DMS79 (cell line): ENCODE measurements around the gene CCDC107.

Source experiments
- DNase-seq: peaks from one replicate; lab custom pipeline; 2025; lab: John Stamatoyannopoulos, UW

CCDC107 gene

GRCh38 chr9:35660966-35661415 lies 2.9 kb downstream of the CCDC107 start:
- DNase-seq: no peak

GRCh38 chr9:35661756-35662350 lies 3.8 kb downstream of the CCDC107 start:
- no peak for DNase-seq

- no peak for DNase-seq
These were observed 4.3 kb downstream of the CCDC107 start for GRCh38 chr9:35662437-35662836.

- DNase-seq: peak; percentile 74
These were observed 6.7 kb downstream of the CCDC107 start, which contains the start of gene ARHGEF39 for GRCh38 chr9:35664531-35665470. TSS of gene ARHGEF39 (minus strand) at chr9:35665195. CDS start at chr9:35665169, 26 bp downstream.

- no peak for DNase-seq
These were observed 7.4 kb downstream of the CCDC107 start for GRCh38 chr9:35665471-35665818.

DNA sequence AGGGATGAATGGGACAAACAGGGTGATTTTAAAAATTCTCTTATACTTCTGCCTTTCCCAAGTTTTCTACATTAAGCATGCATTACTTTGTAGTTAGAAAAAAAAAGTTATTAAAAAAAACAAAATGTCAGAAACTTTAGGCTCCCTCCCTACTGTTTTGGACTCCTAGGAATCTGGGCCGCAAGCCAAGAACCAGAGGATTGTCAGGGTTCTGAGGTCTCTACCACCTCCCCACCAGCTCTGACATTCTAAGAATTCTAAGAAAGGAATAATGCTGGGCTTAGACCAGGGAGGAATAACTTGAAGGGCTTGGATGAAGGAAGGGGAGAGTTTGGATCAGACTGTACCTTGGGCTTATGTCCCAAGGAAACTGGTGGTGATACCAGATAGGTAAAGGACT lies 8.0 kb downstream of the CCDC107 start:
- no peak for DNase-seq

- DNase-seq: no peak
These were observed 8.5 kb downstream of the CCDC107 start for GRCh38 chr9:35666549-35666948.

GRCh38 chr9:35667939-35668338 lies 9.8 kb downstream of the CCDC107 start:
- no peak for DNase-seq

- DNase-seq: no peak
These were observed 11.4 kb downstream of the CCDC107 start for GRCh38 chr9:35669331-35670145.

DNA sequence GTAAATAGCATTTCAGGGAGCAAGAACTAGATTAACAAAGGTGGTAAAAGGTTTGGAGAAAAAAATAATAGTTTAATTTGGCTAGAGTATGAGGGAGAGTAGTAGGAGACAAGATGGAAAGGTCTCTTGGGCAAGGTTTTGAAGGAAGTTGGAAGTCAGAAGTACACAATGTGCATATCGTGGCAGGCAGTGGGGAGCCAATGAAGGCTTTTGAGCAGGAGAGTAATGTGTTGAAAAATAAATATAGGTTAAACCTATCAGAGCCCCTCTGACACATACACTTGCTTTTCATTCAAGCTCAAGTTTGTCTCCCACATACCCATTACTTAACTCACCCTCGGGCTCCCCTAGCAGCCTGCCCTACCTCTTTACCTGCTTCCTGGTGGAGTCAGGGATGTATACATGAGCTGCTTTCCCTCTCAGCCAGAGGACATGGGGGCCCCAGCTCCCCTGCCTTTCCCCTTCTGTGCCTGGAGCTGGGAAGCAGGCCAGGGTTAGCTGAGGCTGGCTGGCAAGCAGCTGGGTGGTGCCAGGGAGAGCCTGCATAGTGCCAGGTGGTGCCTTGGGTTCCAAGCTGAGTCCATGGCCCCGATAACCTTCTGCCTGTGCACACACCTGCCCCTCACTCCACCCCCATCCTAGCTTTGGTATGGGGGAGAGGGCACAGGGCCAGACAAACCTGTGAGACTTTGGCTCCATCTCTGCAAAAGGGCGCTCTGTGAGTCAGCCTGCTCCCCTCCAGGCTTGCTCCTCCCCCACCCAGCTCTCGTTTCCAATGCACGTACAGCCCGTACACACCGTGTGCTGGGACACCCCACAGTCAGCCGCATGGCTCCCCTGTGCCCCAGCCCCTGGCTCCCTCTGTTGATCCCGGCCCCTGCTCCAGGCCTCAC lies 15.3 kb downstream of the CCDC107 start, which contains the start of gene CA9:
TSS of gene CA9 (plus strand) at position 797 of the 893 bp plus-strand sequence. CDS start at position 829, 32 bp downstream.
- DNase-seq: peak; percentile 56

GRCh38 chr9:35674025-35674361 lies 15.9 kb downstream of the CCDC107 start:
- DNase-seq: no peak

DNA sequence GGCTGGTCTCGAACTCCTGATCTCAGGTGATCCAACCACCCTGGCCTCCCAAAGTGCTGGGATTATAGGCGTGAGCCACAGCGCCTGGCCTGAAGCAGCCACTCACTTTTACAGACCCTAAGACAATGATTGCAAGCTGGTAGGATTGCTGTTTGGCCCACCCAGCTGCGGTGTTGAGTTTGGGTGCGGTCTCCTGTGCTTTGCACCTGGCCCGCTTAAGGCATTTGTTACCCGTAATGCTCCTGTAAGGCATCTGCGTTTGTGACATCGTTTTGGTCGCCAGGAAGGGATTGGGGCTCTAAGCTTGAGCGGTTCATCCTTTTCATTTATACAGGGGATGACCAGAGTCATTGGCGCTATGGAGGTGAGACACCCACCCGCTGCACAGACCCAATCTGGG lies 17.1 kb downstream of the CCDC107 start:
- no peak for DNase-seq

- DNase-seq: no peak
These were observed 17.8 kb downstream of the CCDC107 start for GRCh38 chr9:35675732-35676392.

GRCh38 chr9:35679091-35679490 lies 21.0 kb downstream of the CCDC107 start:
- no peak for DNase-seq

DNA sequence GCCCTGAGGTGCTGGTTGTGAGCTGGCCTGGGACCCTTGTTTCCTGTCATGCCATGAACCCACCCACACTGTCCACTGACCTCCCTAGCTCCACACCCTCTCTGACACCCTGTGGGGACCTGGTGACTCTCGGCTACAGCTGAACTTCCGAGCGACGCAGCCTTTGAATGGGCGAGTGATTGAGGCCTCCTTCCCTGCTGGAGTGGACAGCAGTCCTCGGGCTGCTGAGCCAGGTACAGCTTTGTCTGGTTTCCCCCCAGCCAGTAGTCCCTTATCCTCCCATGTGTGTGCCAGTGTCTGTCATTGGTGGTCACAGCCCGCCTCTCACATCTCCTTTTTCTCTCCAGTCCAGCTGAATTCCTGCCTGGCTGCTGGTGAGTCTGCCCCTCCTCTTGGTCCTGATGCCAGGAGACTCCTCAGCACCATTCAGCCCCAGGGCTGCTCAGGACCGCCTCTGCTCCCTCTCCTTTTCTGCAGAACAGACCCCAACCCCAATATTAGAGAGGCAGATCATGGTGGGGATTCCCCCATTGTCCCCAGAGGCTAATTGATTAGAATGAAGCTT lies 21.8 kb downstream of the CCDC107 start:
- DNase-seq: no peak

DNA sequence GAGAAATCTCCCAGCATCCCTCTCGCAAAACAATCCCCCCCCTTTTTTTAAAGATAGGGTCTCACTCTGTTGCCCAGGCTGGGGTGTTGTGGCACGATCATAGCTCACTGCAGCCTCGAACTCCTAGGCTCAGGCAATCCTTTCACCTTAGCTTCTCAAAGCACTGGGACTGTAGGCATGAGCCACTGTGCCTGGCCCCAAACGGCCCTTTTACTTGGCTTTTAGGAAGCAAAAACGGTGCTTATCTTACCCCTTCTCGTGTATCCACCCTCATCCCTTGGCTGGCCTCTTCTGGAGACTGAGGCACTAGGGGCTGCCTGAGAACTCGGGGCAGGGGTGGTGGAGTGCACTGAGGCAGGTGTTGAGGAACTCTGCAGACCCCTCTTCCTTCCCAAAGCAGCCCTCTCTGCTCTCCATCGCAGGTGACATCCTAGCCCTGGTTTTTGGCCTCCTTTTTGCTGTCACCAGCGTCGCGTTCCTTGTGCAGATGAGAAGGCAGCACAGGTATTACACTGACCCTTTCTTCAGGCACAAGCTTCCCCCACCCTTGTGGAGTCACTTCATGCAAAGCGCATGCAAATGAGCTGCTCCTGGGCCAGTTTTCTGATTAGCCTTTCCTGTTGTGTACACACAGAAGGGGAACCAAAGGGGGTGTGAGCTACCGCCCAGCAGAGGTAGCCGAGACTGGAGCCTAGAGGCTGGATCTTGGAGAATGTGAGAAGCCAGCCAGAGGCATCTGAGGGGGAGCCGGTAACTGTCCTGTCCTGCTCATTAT lies 22.4 kb downstream of the CCDC107 start:
- no peak for DNase-seq

- DNase-seq: no peak
These were observed 23.4 kb downstream of the CCDC107 start for GRCh38 chr9:35681341-35682002.

DNA sequence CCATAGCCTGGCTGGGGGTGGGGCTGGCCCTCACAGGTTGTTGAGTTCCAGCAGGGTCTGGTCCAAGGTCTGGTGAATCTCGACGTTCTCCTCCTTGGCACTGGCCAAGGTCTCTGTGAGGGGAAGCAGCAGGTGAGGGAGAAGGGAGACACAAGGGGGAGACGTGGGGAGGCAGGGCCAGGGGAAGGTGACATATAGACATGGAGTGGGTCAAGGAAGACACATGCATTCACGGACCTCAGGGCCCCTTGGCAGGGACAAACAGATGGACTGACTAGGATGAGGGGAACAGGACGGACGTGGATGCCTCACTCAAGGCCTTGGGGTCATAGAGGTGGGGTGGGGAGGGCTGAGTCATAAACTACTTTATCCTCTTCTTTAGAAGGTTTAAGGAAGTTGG lies 24.0 kb downstream of the CCDC107 start:
- no peak for DNase-seq
